EL (cell line): Measurements from ENCODE around the gene NCKAP1.

Source experiments
- DNase-seq: peaks from one replicate; pipeline ENCODE4 v3.0.0-alpha.2; 2016

The NCKAP1 gene

DNA sequence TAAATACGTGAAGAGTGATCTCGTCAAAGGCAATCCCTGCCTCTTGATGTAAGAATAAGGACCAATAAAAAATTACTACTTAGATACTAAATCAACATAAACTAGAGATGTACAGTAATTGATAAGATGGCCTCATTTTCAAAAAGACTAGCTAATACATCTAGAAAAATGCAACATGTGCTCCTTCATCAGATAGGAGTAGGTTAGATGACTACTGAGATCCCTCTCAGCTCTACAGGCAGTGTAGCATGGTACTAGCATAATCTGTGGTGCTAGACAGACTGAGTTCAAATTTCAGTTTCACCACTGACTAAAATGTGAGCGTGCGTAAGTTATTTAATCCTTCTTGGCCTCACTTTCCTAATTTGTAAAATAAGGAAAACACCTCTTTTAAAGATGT is 89.2 kb downstream of the NCKAP1 start:
- no peak for DNase-seq

GRCh38 chr2:182946958-182947369 is 91.3 kb downstream of the NCKAP1 start:
- DNase-seq = peak; percentile 32

GRCh38 chr2:182943339-182943738 is 94.9 kb downstream of the NCKAP1 start:
- no peak for DNase-seq

- no peak for DNase-seq
These were observed 95.5 kb downstream of the NCKAP1 start for GRCh38 chr2:182942756-182943155.

- no peak for DNase-seq
These were observed 96.3 kb downstream of the NCKAP1 start for GRCh38 chr2:182941919-182942318.

DNA sequence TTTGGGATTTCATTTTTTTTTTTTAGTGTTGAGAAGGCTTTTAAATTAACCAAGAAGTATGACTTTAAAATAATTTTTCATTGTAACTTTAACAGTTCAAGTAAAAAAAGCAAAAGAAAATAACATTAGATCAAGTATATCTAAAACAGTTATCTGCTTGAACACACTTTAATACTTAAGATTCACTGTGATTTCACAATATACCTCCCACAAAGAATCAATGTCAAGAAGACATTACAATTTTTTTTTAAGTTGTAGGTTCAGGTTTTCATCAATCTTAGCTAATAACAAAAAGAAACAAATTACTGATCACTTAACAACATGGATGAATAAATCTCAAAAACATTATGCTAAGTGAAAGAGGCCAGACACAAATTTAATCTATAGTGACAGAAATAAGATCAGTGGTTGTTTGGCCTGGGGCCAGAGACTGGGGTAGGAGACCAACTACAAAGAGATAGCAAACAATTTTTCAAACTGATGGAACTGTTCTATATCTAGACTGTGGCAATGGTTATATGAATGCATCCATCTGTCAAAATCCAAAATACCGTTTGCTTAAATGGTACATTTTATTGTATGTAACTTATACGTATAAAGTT is 97.0 kb downstream of the NCKAP1 start:
- DNase-seq = no peak

DNA sequence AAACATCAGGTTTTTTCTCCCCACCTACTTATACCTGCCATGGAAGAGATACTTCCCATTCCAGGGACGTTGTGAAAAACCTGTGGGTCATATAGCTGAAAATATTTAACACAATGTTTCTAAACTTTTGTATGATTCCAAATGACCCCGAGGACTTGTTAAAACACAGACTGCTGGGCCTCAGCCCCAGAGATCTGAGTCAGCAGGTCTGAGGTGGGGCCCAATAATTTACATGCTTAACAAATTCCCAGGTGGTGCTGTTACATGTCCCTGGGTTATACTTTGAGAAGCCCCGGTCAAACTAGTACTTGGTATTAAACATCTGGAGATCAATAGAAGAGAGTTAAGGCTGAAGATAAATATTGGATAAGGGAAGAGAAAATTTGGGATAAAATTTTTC is 100.4 kb downstream of the NCKAP1 start:
- DNase-seq = no peak

- no peak for DNase-seq
These were observed 104.6 kb downstream of the NCKAP1 start for GRCh38 chr2:182933629-182934028.

GRCh38 chr2:182929972-182930371 is 108.3 kb downstream of the NCKAP1 start:
- no peak for DNase-seq

DNA sequence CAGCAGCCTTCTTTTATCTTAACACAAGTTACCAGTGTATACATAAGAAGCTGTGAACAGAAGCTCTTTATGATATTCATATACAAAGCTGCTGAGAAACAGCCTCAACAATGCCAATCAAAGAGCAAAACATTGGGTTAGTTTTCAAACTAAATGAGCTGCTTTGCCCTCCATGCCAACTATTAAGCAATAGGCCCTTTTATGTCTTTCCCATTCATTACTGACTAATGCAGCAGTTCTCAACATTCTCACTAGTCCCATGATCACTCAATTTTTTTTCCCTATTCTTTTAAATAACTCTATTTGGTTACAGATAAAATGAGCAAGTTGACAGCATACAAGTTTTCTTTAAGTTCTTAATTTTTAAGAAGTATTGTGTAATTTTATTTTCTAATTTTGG is 114.0 kb downstream of the NCKAP1 start:
- DNase-seq = no peak

- no peak for DNase-seq
These were observed 117.0 kb downstream of the NCKAP1 start for GRCh38 chr2:182921234-182921633.

GRCh38 chr2:182920631-182921056 is 117.6 kb downstream of the NCKAP1 start:
- no peak for DNase-seq

GRCh38 chr2:182920089-182920488 is 118.2 kb downstream of the NCKAP1 start:
- DNase-seq = no peak

DNA sequence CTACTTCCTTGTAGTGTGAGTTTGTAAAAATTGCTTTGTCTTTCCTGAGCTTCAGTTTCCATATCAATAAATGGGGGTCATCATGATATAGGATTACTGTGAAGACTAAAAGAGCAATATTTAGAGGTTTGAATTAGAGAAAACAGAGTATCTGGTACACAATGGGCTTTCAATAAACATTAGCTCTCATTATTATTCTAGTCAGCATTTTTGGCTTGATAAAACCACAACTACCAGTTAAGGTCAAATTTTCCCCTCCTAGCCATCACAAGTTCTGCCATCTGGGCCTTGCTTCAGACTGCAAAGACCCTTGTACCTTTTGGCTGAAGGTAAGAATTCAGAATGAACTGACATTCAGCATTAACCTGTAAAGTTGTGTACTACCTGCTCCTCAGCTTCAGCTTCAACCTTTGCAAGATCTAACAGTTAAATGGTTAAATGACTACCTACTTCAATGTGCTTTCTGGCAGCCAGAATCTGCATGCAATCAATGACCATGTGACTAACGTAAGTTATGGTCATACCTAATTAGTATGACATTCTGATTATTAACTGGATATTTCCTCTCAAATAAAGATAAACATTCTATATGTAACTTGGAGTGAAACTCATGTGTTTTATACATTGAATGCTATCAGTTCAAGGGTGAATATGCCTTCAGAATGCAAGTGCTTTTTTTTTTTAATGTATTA is 119.2 kb downstream of the NCKAP1 start:
- no peak for DNase-seq

DNA sequence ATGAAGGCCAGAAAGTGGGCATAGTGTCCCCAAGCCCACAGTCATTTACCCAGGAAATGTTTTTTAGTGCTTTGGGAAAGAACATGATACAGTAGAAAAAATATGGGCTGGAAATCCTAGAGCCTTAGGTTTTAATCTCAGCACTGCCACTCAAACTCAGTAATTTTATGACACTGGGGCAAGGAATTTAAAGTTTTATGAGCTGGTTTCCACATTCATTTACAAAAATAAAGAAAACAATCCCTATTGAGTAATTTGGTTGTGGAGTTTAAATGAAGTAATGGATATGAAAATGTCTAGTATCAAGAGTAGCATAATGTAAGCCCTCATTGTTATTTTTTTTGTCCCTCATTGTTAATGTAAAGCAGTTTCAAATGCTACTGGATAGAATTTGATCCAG is 120.3 kb downstream of the NCKAP1 start:
- peak; percentile 33 for DNase-seq

DNA sequence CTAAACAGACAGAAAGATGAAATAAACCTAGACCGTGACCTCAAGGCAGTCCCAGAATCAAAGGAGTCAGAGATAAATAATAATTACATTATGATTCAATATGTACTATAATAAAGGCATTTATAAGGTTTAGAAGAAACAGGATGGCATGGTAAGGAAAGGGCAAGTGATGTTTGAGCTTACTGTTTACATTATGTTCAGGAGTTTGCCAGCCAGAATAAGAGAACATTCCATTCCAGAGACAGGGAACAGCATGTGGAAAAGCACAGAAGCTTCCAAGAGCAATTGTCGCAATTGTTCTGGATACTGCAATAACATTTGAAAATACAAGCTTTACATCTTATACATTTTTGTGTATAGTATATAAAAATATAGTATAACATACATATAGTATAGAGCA is 121.8 kb downstream of the NCKAP1 start:
- no peak for DNase-seq

GRCh38 chr2:182915369-182916326 is 122.6 kb downstream of the NCKAP1 start:
- DNase-seq = peak; percentile 87

- DNase-seq = no peak
These were observed 123.4 kb downstream of the NCKAP1 start for GRCh38 chr2:182914852-182915251.

DNA sequence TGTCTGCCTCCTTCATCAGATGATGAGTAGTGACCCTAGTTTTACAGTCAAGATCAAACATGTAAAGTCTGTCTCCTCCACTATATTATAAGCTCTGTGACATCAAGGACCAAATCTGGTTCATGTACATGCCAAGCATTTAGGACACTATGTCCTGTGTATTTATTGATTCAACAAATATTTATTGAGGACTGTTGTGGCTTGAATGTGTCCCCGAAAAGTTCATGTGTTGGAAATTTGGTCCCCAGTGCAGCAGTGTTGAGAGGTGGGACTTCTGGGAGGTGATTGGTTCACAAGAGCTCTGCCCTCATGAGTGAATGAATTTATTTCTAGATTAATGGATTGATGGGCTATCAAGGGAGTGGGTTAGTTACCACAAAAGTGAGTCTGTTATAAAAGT is 125.2 kb downstream of the NCKAP1 start:
- no peak for DNase-seq

DNA sequence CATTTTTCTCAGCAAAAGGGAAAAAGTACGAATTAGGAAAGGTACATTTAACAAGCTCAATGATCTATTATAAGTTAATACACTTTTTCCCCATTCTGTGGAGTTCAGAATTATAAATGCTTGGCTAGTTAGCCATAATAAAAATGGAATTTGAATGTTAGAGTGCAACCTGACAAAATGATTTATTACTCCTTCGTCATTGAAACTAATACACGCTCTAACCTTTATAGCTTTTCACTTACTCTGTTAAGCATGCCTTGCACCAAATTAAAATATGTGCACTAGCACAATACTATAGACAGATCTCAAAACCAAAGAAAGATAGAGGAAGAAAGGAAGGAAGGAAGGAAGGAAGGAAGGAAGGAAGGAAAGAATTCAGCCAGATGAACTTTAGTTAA is 125.7 kb downstream of the NCKAP1 start:
- DNase-seq = no peak

DNA sequence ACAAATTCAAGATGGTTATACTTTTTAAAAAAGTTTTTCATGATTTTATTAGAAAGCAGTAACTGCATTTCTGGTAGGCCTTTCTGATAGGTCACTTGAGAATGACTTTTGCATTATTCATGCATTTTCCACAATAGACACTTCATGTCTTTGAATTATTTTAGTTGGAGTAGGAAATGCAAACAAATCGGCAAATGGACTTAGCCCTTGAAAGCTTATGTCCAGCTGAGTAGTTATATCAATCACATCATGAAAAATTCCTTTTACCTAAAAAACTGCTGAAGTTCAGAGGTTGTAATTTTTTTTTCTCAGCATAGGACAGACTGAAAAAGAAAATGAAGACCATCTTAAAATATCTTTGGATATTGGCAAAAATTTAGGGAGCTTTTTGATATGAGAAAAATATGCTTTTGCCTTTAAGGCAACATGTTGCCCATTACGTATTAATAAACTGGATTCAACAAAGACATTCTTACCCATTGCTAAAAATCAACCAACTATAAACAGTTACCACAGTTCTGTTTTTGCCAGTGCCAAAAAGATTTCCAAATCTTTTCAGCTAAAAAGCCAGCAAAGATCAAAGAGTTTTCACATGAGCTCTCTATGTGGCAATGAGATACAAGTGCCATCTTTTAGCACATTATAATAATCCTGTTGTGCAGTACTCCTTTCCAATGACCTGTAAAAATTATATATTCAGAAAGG is 126.3 kb downstream of the NCKAP1 start:
- no peak for DNase-seq

GRCh38 chr2:182910965-182911364 is 127.3 kb downstream of the NCKAP1 start:
- no peak for DNase-seq
